ENCODE results near the gene R3HDM2.
"Not testable (repeated sequence)": the region's sequence is repeated elsewhere in the genome, so short reads cannot be mapped to it uniquely, and the experiment has no call there.

Gene R3HDM2

DNA sequence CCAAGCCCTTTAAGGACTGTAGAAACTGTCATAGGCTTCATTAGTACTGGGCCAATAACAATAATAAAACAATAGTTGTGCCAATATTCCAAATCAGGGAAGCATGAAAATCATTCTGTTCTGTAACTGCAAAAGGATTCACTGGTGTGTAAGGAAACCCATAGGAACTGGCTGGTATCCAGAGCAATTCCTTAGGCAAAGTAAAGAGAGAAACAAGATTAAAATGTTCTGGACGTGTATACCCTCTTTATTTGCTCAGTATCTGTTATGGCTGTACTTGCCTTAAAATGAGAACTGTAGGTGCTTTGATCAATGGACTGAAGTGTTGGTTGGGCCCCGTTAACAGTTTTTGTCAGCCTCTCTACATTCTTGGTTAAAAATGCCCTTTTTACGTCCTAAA lies 107.4 kb downstream of the R3HDM2 start:
- DNase-seq: no peak

DNA sequence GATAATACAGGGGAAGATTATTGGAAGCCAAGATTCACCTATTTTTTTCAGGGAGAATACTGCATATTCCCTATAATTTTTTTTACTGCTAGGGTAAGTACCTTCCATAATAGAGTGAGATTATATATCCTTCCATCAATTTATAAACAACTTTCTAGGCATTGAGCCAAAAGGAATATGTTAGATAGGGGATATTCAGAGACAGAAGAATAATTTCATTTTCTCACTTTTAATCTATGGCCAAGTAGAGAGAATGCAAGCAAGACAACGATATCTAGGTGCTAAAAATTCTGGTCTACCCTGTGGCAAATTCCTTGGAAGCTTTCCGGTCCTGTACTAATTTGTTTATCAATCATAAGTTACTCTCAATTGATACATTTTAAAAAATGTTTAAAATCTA lies 110.2 kb downstream of the R3HDM2 start:
- DNase-seq: no peak

DNA sequence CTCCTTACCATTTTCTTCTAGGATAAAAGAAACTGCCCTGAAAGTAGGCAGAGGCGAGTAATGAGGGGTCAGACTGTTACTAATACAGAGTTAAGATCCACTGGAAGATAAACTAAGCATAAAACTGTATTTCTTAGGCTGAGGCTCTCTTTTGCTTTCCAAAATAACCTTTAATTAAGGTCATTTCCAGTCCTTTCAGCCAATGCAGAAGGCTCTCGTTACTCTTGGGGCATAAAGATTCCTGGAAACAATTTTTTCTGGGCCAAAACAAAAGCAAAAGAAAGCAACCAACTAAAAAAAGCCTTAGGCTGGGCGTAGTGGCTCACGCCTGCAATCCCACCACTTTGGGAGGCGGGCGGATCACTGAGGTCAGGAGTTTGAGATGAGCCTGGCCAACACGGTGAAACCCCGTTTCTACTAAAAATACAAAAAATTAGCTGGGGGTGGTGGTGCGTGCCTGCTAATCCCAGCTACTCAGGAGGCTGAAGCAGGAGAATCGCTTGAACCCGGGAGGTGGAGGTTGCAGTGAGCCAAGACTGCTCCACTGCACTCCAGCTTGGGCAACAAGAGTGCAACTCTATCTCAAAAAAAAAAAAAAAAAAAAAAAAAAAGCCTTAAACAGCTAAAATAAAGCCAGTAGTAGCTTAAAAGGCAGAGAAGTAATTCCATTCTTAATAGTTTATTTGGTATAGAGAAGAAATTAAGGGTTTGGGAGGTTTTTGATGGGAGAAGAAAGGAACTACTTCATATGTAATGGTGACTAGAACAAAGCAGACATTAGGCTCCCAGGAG lies 111.0 kb downstream of the R3HDM2 start:
- DNase-seq: no peak

DNA sequence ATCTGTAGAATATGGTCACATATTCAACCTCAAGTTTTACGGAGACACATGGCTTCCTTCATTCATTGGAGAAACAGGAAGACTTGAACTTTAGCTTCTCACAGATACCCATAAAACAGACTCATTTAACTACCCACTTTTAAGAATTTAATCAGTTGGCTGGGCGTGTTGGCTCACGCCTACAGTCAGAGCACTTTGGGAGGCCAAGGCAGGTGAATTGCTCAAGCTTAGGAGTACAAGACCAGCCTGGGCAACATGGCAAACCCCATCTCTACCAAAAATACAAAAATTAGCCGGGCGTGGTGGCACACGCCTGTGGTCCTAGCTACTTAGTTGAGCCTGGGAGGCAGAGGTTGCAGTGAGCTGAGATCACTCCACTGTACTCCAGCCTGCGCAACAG lies 115.2 kb downstream of the R3HDM2 start:
- no peak for DNase-seq

DNA sequence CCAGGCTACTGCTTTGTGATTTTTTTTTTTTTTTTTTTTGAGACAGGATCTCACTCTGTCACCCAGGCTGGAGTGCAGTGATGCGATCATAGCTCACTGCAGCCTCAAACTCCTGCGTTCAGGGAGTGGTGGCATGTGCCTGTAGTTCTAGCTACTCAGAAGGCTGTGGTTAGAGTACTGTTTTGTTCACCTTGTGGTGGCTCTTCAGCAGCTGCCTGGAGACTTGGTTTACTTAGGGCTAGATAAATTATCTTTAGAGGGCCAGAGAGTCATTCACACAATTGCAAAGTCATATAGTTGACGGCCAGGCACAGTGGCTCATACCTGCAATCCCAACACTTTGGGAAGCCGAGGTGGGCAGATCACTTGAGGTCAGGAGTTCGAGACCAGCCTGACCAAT lies 118.6 kb downstream of the R3HDM2 start:
- not testable (repeated sequence) for DNase-seq

DNA sequence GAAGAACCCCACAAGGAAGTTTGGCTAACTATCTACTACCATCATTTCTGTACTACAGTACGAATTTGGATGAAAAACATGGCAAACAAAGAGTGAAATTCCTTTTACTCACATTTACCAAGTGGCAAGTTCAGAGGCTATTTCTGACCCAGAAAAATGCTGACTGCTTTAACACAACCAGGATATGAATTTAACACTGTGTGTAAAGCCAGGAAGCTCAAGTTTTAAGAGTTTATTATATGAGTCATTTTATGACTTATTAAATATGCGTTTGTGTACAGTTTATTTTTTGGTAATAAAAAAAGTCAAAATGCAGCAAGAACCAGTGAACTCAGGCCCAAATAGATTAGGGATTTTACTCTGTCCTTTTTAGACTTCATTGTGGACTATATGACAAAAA lies 121.4 kb downstream of the R3HDM2 start:
- peak; percentile 61 for DNase-seq

DNA sequence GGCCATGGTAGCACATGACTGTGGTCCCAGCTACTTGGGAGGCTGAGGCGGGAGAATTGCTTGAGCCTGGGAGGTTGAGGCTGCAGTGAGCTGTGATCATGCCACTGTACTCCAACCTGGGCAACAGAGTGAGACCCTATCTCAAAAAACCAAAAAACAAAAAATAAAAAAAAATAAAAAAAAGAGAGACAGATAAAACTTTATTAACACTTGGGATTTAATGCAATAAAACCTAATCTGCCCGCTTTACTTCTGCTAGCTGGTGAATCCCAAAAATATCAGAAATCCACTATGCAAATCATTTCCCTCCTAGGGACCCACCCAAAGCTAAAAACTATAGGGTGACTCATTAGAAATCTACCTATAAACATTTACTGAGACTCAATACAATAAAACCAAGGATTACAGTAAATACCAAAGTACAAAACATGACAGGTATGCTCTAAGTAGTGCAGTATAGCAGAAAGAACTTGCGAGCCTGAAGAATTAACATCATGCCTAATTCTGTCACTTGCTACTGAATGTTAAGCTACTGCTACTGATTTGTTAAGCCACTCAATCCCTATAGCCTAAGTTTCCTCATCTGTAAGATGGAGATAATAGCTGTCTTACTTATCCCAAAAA lies 129.8 kb downstream of the R3HDM2 start:
- DNase-seq: no peak

DNA sequence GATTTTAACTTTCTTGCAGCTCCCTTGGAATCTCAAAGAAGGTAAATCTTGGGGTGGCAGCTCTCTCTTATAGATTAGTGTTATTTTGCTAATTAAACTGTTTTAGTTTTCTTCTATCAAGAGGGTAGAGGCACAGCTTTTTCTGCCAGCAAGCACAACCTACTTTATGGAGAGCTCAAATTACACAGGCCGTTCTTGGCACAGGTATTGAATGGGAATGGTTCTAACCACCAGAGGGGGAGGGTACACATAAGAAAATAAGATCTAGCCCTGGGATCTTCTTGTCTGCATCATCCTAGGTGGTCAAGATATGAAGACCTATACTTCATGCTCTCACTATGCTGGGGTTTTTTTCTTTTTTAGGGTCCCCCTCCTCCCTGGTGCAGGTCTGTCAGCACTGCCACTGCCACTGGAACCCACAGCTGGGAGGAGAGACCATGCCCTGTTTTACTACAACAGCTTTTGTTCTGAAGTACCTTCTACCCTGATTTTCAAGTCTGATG lies 131.3 kb downstream of the R3HDM2 start:
- DNase-seq: no peak

DNA sequence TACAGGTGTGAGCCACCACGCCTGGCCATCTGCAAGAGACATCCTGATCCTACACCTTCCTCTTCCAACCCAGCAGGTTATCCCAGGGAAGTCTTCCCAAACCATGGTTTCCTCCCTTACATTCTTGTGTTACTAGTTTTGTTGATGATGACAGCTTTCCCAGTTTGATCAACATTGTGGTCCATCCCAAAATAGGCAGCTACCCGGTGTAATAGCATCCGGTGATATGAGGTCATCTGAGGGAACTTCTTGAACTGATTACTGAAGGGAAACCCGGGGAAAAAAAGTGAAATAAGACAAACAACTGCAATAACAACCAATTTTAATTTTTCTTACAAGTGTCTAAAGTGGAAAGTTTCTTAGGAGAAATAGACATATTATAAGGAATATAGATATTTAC lies 134.6 kb downstream of the R3HDM2 start:
- DNase-seq: peak; percentile 5

DNA sequence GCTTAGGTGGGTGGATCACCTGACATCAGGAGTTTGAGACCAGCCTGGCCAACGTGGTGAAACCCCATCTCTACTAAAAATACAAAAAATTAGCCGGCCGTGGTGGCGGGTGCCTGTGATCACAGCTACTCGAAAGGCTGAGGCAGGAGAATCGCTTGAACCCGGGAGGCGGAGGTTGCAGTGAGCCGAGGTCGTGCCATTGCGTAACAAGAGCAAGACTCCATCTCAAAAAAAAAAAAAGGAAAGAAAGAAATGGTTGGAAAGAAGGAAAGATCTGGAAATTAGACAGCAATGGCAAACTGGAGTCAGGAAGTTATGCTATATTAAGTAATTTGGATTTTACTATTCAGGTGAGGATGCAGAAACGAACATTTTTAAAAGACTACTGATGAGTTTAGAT lies 148.8 kb downstream of the R3HDM2 start:
- not testable (repeated sequence) for DNase-seq

DNA sequence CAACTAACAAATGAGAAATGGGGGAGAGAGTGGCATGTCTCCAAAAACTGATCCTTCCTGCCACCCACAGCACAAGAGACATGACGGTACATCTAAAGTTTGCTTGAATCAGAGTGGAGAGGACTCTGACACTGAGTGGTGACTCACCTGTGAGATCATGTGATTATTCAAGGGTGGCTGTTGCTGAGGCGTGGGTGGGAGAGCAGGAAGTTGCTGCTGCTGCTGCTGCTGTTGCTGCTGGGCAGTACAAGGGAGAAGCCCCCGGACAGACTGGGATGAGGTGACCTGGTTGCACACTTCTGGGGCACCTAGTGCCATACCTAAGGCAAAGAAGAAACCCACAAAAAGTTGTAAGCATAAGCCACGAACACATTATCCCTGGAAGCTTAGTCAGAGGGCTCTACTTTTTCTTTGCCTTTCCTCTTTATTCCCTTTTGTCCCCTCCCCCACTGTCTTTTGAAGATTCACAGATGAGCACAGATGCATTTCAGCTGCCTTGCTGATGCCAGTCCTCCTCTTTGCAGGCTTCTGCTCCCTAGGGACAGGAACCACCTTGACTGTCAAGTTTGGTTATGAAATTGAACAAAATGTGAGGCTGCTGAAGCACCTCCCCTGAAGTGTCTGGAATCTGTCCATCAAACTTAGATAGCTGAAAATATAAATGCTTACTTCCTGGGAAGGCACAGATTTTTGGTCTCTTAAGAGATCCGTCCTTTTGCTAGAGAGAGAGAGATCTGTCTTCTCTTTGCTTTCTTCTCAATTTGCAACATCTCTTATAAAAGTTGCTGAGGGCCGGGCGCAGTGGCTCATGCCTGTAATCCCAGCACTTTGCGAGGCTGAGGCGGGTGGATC lies 150.4 kb downstream of the R3HDM2 start:
- DNase-seq: peak; percentile 87

DNA sequence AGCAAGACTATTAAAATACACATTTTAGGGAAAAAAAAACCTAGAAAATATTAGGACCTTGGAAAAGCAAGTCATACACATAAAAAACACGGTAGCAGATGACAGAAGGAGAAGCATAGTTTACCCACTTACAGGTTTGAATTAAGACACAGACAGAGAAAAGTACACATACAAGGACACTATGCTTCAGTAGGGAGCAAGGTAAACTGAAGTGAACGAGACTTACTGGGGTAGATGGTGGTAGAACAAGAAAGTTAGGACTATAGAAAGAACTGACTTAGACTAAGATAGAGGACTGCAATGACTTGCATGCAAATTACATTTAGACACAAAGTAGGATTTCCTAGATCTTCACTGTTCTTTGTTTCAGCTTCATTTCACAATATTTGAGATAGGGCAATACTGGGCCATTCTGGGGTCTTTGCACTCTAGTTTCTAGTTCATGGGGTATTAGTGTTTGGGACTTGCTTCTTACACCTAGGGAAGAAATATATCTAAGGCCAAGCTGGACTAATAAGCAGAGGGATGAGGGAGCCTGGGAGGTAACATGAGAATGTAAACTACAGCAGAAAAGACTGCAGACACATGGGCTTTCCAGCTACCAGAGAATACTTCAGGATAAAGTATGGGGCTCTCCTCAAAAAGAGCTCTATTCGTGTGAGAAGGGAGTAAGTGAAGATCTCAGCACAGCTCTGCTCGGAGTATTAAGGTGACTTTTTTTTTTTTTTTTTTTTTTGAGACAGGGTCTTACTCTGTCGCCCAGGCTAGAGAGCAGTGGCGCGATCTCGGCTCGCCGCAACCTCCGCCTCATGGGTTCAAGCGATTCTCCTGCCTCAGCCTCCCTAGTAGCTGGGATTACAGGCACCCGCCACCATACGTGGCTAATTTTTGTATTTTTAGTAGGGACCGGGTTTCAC lies 152.1 kb downstream of the R3HDM2 start:
- DNase-seq: no peak

DNA sequence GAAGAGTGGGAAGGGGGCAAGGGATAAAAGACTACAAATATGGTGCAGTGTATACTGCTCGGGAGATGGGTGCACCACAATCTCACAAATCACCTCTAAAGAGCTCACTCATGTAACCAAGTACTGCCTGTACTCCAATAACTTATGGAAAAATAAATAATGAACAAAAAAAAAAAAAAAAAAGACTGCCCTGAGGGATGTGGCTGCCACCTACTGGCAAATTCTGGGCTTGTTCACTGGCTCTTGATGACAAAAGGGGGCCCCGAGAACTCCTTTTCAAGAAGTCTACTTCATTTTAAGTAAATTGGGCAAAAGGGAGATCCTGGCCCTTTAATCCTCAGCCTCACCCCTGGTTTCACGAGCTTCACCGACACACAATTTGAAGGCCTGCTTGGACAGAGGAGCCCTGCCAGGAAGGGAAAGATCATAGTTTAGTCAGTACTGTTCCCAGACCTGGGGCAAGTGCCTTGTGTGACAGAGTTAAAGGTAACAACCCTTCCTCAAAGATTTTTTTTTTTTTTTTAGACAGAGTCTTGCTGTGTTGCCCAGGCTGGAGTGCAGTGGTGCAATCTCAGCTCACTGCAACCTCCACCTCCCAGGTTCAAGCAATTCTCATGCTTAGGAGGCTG lies 153.8 kb downstream of the R3HDM2 start:
- DNase-seq: peak; percentile 35

DNA sequence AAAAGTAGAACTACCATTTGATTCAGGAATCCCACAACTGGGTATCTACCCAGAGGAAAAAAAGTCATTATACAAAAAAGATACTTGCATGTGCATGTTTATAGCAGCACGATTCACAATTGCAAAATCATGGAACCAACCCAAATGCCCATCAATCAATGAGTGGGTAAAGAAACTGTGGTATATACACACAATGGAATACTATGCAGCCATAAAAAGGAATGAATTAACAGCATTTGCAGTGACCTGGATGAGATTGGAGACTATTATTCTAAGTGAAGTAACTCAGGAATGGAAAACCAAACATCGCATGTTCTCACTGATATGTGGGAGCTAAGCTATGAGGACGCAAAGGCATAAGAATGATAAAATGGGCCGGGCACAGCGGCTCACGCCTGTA lies 154.6 kb downstream of the R3HDM2 start:
- DNase-seq: not testable (repeated sequence)

DNA sequence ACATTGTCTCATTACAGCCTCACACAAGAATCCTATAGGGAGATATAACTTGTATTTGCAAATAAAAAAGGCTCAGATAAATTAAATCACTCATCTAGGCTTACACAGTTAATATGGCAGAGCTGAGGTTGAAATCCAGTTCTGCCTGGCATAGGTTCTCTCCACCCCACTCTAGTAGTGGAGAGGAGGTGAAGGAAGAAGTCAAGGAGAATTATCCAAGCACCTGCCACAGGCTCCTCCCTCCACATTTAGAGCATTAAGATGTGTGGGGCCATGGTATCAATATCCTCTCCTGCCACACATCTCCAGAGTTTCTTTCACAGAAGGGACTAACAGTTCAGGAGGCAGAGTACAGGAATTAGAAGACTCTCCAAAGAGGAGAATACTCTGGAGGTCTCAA lies 157.3 kb downstream of the R3HDM2 start:
- DNase-seq: no peak

DNA sequence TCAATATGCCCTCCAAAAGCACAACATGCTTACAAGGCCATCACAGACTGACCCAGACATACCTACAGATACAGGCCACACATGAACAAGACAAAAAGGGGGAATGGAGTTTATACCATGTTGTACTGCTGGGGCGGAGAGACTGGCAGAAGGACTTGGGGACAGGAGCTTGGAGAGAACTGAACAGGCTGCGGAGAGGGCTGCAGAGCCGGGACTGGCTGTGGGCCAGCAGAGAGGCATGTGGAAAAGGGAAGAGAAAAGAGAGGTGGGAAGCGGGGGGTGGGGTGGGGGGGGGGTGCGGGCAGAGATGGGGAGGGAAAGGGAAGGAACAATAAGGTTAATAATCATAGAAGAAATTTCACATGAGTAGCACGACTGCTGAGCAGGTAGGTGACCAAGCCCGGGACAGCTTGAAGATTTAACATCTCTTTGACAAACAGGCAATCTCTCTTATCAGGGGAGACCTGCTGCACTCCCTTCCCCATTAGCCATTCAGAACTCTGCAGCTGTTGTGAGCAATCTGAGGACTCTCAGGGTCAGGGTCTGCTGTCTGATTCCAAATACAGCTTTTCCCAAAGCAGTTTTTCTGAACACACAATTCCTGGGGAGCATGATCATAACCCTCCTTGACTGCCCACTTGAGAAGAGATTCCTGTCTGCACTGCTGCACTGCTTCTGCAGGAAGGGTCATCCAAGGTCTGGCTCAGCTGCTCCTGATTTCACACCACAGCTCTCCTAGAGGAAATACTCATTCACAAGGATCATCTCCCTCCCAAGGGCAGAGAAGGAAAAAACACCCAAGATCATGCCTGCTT lies 158.3 kb downstream of the R3HDM2 start:
- no peak for DNase-seq

DNA sequence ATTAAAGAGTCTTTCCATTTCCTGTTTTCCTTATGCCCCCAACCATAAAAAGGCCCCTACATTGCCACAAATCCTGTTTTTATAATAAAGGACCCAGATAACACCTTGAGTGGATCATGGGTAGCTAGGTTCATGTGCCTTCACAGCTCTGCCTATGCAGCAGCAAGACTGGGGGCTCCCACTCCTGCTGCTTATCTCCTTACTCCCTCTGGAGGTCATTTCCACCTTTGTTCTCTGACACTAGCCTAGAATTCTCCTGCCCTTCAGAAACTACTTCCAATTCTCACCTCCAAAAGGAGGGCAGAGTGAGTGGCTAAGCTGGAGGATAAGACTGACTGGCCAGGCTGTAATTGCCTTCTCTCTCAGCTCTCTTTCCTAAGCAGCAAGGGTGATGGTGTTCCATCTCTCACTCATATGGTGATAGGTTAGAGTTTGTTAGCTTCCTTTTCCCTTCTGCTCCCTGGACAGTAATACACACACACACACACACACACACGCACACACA lies 159.8 kb downstream of the R3HDM2 start:
- no peak for DNase-seq

DNA sequence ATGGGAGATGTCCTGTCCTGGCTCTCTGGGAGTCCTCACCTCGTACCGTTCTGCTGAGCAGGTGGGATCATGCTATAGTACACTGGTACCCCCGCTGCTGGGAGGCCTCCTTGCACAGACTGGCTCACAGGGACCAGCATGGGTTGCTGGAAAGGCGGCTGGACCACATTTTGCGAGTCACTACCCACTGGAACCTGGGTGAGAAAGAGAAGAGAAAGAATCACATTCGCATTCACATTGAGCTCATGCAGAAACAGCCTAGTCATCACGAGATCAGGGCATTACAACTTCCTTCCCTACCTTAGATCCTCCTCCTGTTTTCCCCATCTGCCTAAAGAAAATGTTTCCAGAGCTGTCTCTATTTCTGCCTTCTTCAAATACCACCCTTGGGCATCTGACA lies 162.6 kb downstream of the R3HDM2 start:
- DNase-seq: no peak

DNA sequence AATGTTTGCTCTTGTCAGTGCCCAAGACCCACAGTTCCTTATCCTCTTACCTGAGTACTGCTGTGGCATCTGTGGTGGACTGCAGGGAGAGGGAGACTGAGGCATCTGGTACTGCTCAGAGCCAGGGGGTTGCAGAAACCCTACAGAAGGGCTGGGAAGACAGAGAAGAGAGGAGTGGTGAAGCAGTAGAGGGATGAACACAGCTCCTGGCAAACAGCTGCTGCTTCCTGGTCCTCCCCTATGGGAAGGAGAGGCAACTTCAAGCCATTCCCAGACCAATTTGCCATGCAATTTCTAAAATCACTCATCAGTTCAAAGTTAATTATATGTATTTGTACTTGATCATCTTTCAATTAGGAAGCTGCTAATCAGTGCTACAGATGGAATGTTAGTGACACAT lies 164.2 kb downstream of the R3HDM2 start:
- no peak for DNase-seq

DNA sequence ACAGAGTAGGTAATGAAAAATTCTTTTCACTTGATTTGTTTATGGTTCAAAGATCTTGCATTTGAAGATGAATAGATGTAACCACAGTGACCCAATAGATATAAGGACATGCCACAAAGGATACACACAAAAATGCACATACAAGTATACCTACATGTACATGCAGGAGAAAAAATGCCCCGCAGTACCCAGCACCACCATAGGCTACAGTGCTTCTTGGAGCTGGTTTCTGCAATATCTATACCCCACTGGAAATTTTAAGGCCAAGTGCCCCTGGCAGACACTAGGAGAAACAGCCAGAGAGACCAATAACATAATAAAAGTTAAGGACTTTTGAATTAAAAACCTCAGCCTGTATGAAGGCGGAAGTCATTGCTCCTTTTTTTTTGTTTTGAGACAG lies 167.7 kb downstream of the R3HDM2 start:
- DNase-seq: no peak

Data from fibroblast of skin of scalp (primary cell).